GM12891 (cell line): Measurements from ENCODE around the gene SLC2A4RG.

Source experiments
- POLR2A ChIP-seq: IDR thresholded peaks from 2 replicates; pipeline ENCODE4 v1.6.1; 2011; ENCODE audit warnings: low read depth, low read length, control low read depth
- POLR2AphosphoS5 ChIP-seq: IDR thresholded peaks from 2 replicates; pipeline ENCODE4 v1.6.1; 2011; ENCODE audit warnings: low read depth, low read length, control low read depth
- POU2F2 ChIP-seq: IDR thresholded peaks from 2 replicates; pipeline ENCODE4 v1.6.1; 2011; ENCODE audit warnings: low read depth, mild to moderate bottlenecking, control low read depth, low read length, moderate library complexity
- SPI1 ChIP-seq: IDR thresholded peaks from 2 replicates; pipeline ENCODE4 v1.6.1; 2011; ENCODE audit warnings: low read depth, low read length, control low read depth
- TAF1 ChIP-seq: IDR thresholded peaks from 2 replicates; pipeline ENCODE4 v1.6.1; 2011; ENCODE audit warnings: low read depth, low read length, control low read depth

- TF ChIP-seq POLR2A (no peak), POLR2AphosphoS5 (no peak), TAF1 (no peak), POU2F2 (no peak), SPI1 (no peak)
Observed at GRCh38 chr20:63766695-63767426, 27.3 kb downstream of the SLC2A4RG start.
